IMR-90 (cell line): ENCODE data around the gene PLA2G4D. TPM values are rescaled to one million over a fixed set of nuclear protein-coding genes. Genes with fewer than 3 reads are reported as not detected.

Source experiments
- ATAC-seq: fragments of 200-7000 bp; cut with Tn5 transposase; 2 replicates; pipeline ENCODE4 v1.9.1; 2020; ENCODE audit warnings: low read depth, mild to moderate bottlenecking, moderate library complexity
- BruUV-seq: library from RNA; stranded (reverse); fragments of 400-500 nt; replicated peaks from 2 replicates; lab custom pipeline; 2021; lab: Mats Ljungman, UMichigan
- CTCF ChIA-PET: fragments of 300-600 bp; formaldehyde crosslinking; extraction: SDS; loops from one replicate; lab custom pipeline; 2021; ENCODE audit warnings: antibody characterized with exemption; lab: Yijun Ruan, JAX
- POLR2A ChIA-PET: fragments of 300-600 bp; sonication (Branson Sonifier 250); formaldehyde crosslinking; loops from one replicate; lab custom pipeline; 2022; ENCODE audit warnings: antibody characterized with exemption; ENCODE audit not compliant: unreplicated experiment; lab: Charles Lee
- DNase-seq: peaks from one replicate; pipeline ENCODE4 v3.0.0; 2013
- H2AFZ ChIP-seq: replicated peaks from 2 replicates; pipeline ENCODE3; 2013; ENCODE audit warnings: low read length, mild to moderate bottlenecking; ENCODE audit not compliant: poor library complexity
- H2AK5ac ChIP-seq: 2 replicates; pipeline ENCODE4 v1.6.1; 2013; ENCODE audit warnings: low read depth, low read length, inconsistent platforms
- H2AK9ac ChIP-seq: replicated peaks from 2 replicates; pipeline ENCODE3; 2013; ENCODE audit warnings: mild to moderate bottlenecking, low read depth, low read length, moderate library complexity; ENCODE audit not compliant: poor library complexity
- H2BK120ac ChIP-seq: 2 replicates; pipeline ENCODE4 v1.6.1; 2013; ENCODE audit warnings: low read depth, low read length, inconsistent platforms
- H2BK15ac ChIP-seq: 3 replicates; pipeline ENCODE4 v1.6.1; 2013; ENCODE audit warnings: low read depth, low read length, inconsistent platforms
- H2BK20ac ChIP-seq: 2 replicates; pipeline ENCODE4 v1.6.1; 2013; ENCODE audit warnings: low read depth, mild to moderate bottlenecking, inconsistent platforms, low read length, moderate library complexity
- H2BK5ac ChIP-seq: 2 replicates; pipeline ENCODE4 v1.6.1; 2013; ENCODE audit warnings: mild to moderate bottlenecking, low read depth, low read length, inconsistent platforms; ENCODE audit not compliant: poor library complexity, severe bottlenecking
- H3K14ac ChIP-seq: replicated peaks from 2 replicates; pipeline ENCODE4 v1.6.1; 2013; ENCODE audit warnings: low read depth, low read length, inconsistent platforms
- H3K18ac ChIP-seq: 2 replicates; pipeline ENCODE4 v1.6.1; 2013; ENCODE audit warnings: low read depth, low read length, control low read depth
- H3K23ac ChIP-seq: 2 replicates; pipeline ENCODE4 v1.6.1; 2013; ENCODE audit warnings: low read depth, low read length, inconsistent platforms
- H3K27ac ChIP-seq: 2 replicates; pipeline ENCODE4 v1.5.1; 2013; ENCODE audit warnings: mild to moderate bottlenecking, control low read depth, low read length; ENCODE audit not compliant: insufficient read depth
- H3K27me3 ChIP-seq: 2 replicates; pipeline ENCODE4 v1.6.1; 2013; ENCODE audit warnings: low read length; ENCODE audit not compliant: control insufficient read depth, insufficient read depth
- H3K36me3 ChIP-seq: 2 replicates; pipeline ENCODE4 v1.6.1; 2013; ENCODE audit warnings: low read length, mixed read lengths; ENCODE audit not compliant: control insufficient read depth, insufficient read depth
- H3K4ac ChIP-seq: 2 replicates; pipeline ENCODE4 v1.6.1; 2013; ENCODE audit warnings: low read depth, low read length, inconsistent platforms
- H3K4me1 ChIP-seq: 2 replicates; pipeline ENCODE4 v1.6.1; 2013; ENCODE audit warnings: low read length, mixed read lengths; ENCODE audit not compliant: control insufficient read depth, insufficient read depth
- H3K4me2 ChIP-seq: 2 replicates; pipeline ENCODE4 v1.6.1; 2013; ENCODE audit warnings: low read depth, mild to moderate bottlenecking, control low read depth, low read length, moderate library complexity
- H3K4me3 ChIP-seq: 2 replicates; pipeline ENCODE4 v1.5.1; 2013; ENCODE audit warnings: low read depth, mild to moderate bottlenecking, control low read depth, low read length, moderate library complexity; ENCODE audit not compliant: insufficient read depth
- H3K56ac ChIP-seq: 2 replicates; pipeline ENCODE4 v1.6.1; 2013; ENCODE audit warnings: low read length, inconsistent platforms; ENCODE audit not compliant: insufficient read depth; ENCODE audit errors: extremely low read depth
- H3K79me1 ChIP-seq, 2 experiments: 2 replicates each; pipeline ENCODE4 v1.6.1; 2013; ENCODE audit warnings: low read length in 2 of 2, inconsistent platforms in 1 of 2, low read depth in 1 of 2
- H3K9ac ChIP-seq: 2 replicates; pipeline ENCODE4 v1.6.1; 2013; ENCODE audit warnings: low read depth, low read length, control low read depth
- H3K9me1 ChIP-seq: 2 replicates; pipeline ENCODE4 v1.6.1; 2013; ENCODE audit warnings: low read length, inconsistent platforms; ENCODE audit not compliant: insufficient read depth
- H3K9me3 ChIP-seq: 2 replicates; pipeline ENCODE4 v1.6.1; 2013; ENCODE audit warnings: low read length; ENCODE audit not compliant: control insufficient read depth, insufficient read depth
- H4K20me1 ChIP-seq: 2 replicates; pipeline ENCODE4 v1.6.1; 2013; ENCODE audit warnings: low read length, inconsistent platforms; ENCODE audit not compliant: insufficient read depth
- H4K5ac ChIP-seq: 2 replicates; pipeline ENCODE4 v1.6.1; 2013; ENCODE audit warnings: mild to moderate bottlenecking, low read depth, low read length, control low read depth
- H4K8ac ChIP-seq, 2 experiments: 2 replicates each; pipeline ENCODE4 v1.6.1; 2013; ENCODE audit warnings: low read depth in 2 of 2, low read length in 2 of 2, control low read depth in 1 of 2, inconsistent platforms in 1 of 2
- H4K91ac ChIP-seq: 2 replicates; pipeline ENCODE4 v1.6.1; 2013; ENCODE audit warnings: low read depth, low read length, inconsistent platforms; ENCODE audit not compliant: insufficient read depth
- BHLHE40 ChIP-seq: fragments of 150-350 bp; IDR thresholded peaks from 2 replicates; pipeline ENCODE4 v1.6.1; 2016; ENCODE audit warnings: mild to moderate bottlenecking, low read depth, low read length
- CEBPB ChIP-seq: IDR thresholded peaks from 2 replicates; pipeline ENCODE4 v1.6.1; 2012; ENCODE audit warnings: low read depth, low read length, improper control_type of control experiment
- CHD1 ChIP-seq: IDR thresholded peaks from 2 replicates; pipeline ENCODE4 v1.6.1; 2012; ENCODE audit warnings: low read depth, low read length, improper control_type of control experiment
- CTCF ChIP-seq: conservative IDR thresholded peaks from 2 replicates; pipeline ENCODE4 v1.5.1; 2012; ENCODE audit warnings: mild to moderate bottlenecking, low read depth, low read length, improper control_type of control experiment
- ELK1 ChIP-seq: fragments of 150-350 bp; IDR thresholded peaks from 2 replicates; pipeline ENCODE4 v1.6.1; 2016; ENCODE audit warnings: low read depth, mild to moderate bottlenecking, low read length, moderate library complexity, borderline replicate concordance
- FOS ChIP-seq: fragments of 150-350 bp; IDR thresholded peaks from 2 replicates; pipeline ENCODE4 v1.6.1; 2016; ENCODE audit warnings: low read depth, low read length
- MAFK ChIP-seq: IDR thresholded peaks from 2 replicates; pipeline ENCODE4 v1.6.1; 2012; ENCODE audit warnings: low read depth, low read length, improper control_type of control experiment
- MAZ ChIP-seq: IDR thresholded peaks from 2 replicates; pipeline ENCODE4 v1.6.1; 2012; ENCODE audit warnings: low read depth, mild to moderate bottlenecking, low read length, improper control_type of control experiment, moderate library complexity, borderline replicate concordance
- MXI1 ChIP-seq: IDR thresholded peaks from 2 replicates; pipeline ENCODE4 v1.6.1; 2012; ENCODE audit warnings: low read depth, mild to moderate bottlenecking, low read length, moderate library complexity, borderline replicate concordance
- NFE2L2 ChIP-seq: fragments of 150-350 bp; IDR thresholded peaks from 2 replicates; pipeline ENCODE4 v1.6.1; 2016; ENCODE audit warnings: low read depth, mild to moderate bottlenecking, low read length
- POLR2A ChIP-seq: IDR thresholded peaks from 2 replicates; pipeline ENCODE4 v1.6.1; 2012; ENCODE audit warnings: mild to moderate bottlenecking, low read depth, low read length
- RAD21 ChIP-seq: IDR thresholded peaks from 2 replicates; pipeline ENCODE4 v1.6.1; 2012; ENCODE audit warnings: low read length, improper control_type of control experiment
- RCOR1 ChIP-seq: IDR thresholded peaks from 2 replicates; pipeline ENCODE4 v1.6.1; 2012; ENCODE audit warnings: mild to moderate bottlenecking, low read length, improper control_type of control experiment; ENCODE audit not compliant: insufficient replicate concordance
- RFX5 ChIP-seq: IDR thresholded peaks from 2 replicates; pipeline ENCODE4 v1.8.0; 2012; ENCODE audit warnings: low read depth, mild to moderate bottlenecking, low read length, moderate library complexity
- SMC3 ChIP-seq: fragments of 150-350 bp; IDR thresholded peaks from 2 replicates; pipeline ENCODE4 v1.6.1; 2016; ENCODE audit warnings: low read depth, mild to moderate bottlenecking, antibody characterized with exemption, low read length, moderate library complexity
- USF2 ChIP-seq: fragments of 150-350 bp; IDR thresholded peaks from 2 replicates; pipeline ENCODE4 v1.6.1; 2017; ENCODE audit warnings: mild to moderate bottlenecking, antibody characterized with exemption, low read length, low read depth
- WGBS, 2 experiments: methylation state at CpG; one replicate each; pipeline versions ENCODE4 v1.1.5 to v1.1.7; 2013; ENCODE audit warnings: missing lambda C conversion rate in 2 of 2; ENCODE audit not compliant: insufficient read length in 1 of 2; ENCODE audit errors: extremely low coverage in 2 of 2; 5-methylcytosine and 5-hydroxymethylcytosine counted together
- dilution Hi-C: fragments of 300-500 bp; cut with HindIII; formaldehyde crosslinking; loops from one replicate; pipeline ENCODE4 v1.14.3; 2018; ENCODE audit warnings: low sequenced_read_pairs; ENCODE audit not compliant: unreplicated experiment
- in situ Hi-C: fragments of 300-500 bp; cut with MboI; formaldehyde crosslinking; loops from 3 replicates; pipeline ENCODE4 v1.14.3; 2019; ENCODE audit warnings: low sequenced_read_pairs, inconsistent platforms, mixed read lengths
- intact Hi-C: fragments of 100-400 bp; cut with micrococcal nuclease; formaldehyde crosslinking; loops from 2 replicates; pipeline ENCODE4 v1.10.0; 2022
- polyA plus RNA-seq, 3 experiments: library from polyadenylated mRNA; depleted of rRNA; stranded (reverse); fragments of >200 nt; gene quantifications; 2 replicates each; pipeline ENCODE4 v1.2.3, GENCODE V29; 2012; ENCODE audit warnings: low replicate concordance in 1 of 3
- total RNA-seq: library from RNA; depleted of rRNA; stranded (reverse); fragments of >200 nt; gene quantifications from 2 replicates; pipeline ENCODE4 v1.2.3, GENCODE V29; 2012

PLA2G4D gene
- total and polyA plus RNA-seq, 2 of the 4 experiments (the other 2 are of a cell fraction): not detected

GRCh38 chr15:42072141-42072685 lies 22.1 kb downstream of the PLA2G4D start:
- Histone ChIP-seq H3K4me1 (no peaks in the 10 kb centered on the region), H3K14ac (no peak overlapping the region), H3K9ac (no peak overlapping the region), H3K9me3 (peaks cover 1% of the 10 kb centered on the region; the same call in 1 of the 2 replicates), H2AFZ (no peak overlapping the region), H4K8ac (no peak overlapping the region), H2AK5ac (no peak overlapping the region), H3K18ac (no peak overlapping the region), H2BK120ac (no peak overlapping the region), H2BK20ac (no peak overlapping the region), H3K56ac (no peak overlapping the region), H3K4me3 (no peak overlapping the region), H3K4ac (no peak overlapping the region), H3K27me3 (peaks cover 48% of the 10 kb centered on the region), H3K27ac (no peak overlapping the region), H4K5ac (no peak overlapping the region), H3K23ac (no peak overlapping the region), H4K20me1 (no peaks in the 10 kb centered on the region), H3K4me2 (no peak overlapping the region), H2BK5ac (no peak overlapping the region), H3K9me1 (no peaks in the 10 kb centered on the region), H3K79me1 (no peaks in the 10 kb centered on the region), H2AK9ac (no peak overlapping the region), H4K91ac (no peak overlapping the region), H2BK15ac (no peak overlapping the region), H3K36me3 (no peaks in the 10 kb centered on the region)
- intact Hi-C loops: no loop called here
- in situ Hi-C loops: no loop called here
- BruUV-seq: no TSS peak
- ChIA-PET CTCF (interaction anchor here (1.6 kb wide), 1 partner anchor 12 kb away, joined by 5 read pairs; no protein-coding TSS in a partner anchor), POLR2A (no interaction called here)
- ATAC-seq (no peak), DNase-seq (no peak)
- TF ChIP-seq NFE2L2: no peak
- no peak for TF ChIP-seq RAD21
- no peak for TF ChIP-seq CHD1
- TF ChIP-seq MXI1: no peak
- TF ChIP-seq RCOR1: no peak
- TF ChIP-seq MAZ: no peak
- TF ChIP-seq MAFK: no peak
- TF ChIP-seq CTCF: no peak
- TF ChIP-seq CEBPB: no peak
- TF ChIP-seq USF2: no peak
- TF ChIP-seq SMC3: no peak
- TF ChIP-seq RFX5: no peak
- TF ChIP-seq ELK1: no peak
- no peak for TF ChIP-seq POLR2A
- no peak for TF ChIP-seq FOS
- no peak for TF ChIP-seq BHLHE40
- dilution Hi-C loops: no loop called here
- WGBS, 2 experiments: 57% methylated on average over 3 of the region's 11 CpGs; no CpG with 5 or more reads in 1 of the 2 experiments
